Breast epithelium (tissue), 3 donors: ENCODE data around the gene LRRC61.

Source experiments
- CTCF ChIP-seq, 3 donors: fragments of 450-650 bp; IDR thresholded peaks; one replicate each; pipeline ENCODE4 v1.5.1; 2016 to 2017; ENCODE audit warnings: antibody characterized with exemption in 3 of 3, mild to moderate bottlenecking in 3 of 3, moderate library complexity in 3 of 3
- POLR2A ChIP-seq: fragments of 450-650 bp; IDR thresholded peaks from one replicate; pipeline ENCODE4 v1.6.1; 2016; ENCODE audit warnings: antibody characterized with exemption, mild to moderate bottlenecking, moderate library complexity
- POLR2AphosphoS5 ChIP-seq, 3 donors: sonication (generic); formaldehyde crosslinking; IDR thresholded peaks; one replicate each; pipeline ENCODE4 v1.6.1; 2017; ENCODE audit warnings: antibody characterized with exemption in 3 of 3

DNA sequence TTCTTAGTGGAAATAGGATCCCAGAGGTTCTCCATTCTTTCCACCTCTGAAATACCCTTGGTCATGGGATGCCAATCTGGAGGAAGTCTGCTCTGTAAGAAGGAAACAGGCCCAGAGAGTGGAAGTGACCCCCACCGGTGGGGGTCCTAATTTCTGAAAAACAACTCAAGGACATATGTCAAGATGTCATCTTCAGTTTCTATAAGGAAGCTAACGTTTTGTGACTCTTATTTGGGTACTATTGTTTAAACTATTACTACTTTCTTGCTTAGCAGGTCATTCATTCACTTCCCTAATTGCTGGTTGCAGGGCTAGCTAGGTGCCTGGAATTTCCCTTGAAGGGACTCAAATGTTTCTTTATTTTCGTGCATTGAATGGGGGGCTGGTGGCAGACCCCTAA is 54.0 kb downstream of the LRRC61 start:
- TF ChIP-seq CTCF (IDR thresholded peaks at IDR 0.05), result no peak
- no peak for TF ChIP-seq POLR2A
- TF ChIP-seq POLR2AphosphoS5 (IDR thresholded peaks at IDR 0.05), result no peak
